HPDE6-E6E7 (cell line): ENCODE measurements around the gene CPEB3.
A peak's percentile ranks its signal among the peaks of the same experiment; 100 is the strongest.
"Not testable (repeated sequence)": the region's sequence is repeated elsewhere in the genome, so short reads cannot be mapped to it uniquely, and the experiment has no call there.

Experiments
- DNase-seq: peaks from one replicate; pipeline ENCODE4 v3.0.0; 2011; ENCODE audit warnings: missing footprints; ENCODE audit errors: extremely low spot score

Gene CPEB3

GRCh38 chr10:92031580-92031979, 259.3 kb downstream of the CPEB3 start:
- no peak for DNase-seq

DNA sequence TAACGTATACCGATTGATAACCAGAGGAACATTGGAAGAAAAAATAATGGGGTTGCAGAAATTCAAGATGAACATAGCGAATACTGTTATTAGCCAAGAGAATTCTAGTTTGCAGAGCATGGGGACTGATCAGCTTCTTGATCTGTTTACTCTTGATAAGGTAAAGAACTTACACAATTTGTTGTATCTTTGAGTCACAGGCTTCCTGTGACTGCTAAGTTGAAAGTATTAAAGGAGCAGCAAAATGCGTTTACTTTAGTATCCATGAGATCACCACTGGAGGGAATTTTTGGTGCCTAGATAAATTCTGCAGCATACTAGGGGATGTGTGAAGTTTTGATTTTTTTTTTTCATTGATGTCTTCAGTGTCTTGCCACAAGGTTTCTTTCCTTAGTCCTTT, 263.7 kb downstream of the CPEB3 start:
- no peak for DNase-seq

DNA sequence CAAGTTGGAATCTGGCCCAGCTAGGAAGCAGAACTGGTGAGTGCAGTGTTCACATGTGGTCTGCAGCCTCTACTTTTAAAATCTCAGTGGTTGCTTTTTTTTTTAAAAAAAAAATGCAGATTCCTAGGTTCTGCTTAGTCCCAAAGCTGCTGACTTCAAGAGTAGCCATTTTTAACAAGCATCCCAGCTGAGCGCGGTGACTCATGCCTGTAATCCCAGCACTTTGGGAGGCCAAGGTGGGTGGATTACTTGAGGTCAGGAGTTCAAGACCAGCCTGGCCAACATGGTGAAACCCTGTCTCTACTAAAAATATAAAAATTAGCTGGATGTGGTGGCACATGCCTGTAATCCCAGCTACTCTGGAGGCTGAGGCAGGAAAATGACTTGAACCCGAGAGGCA, 265.5 kb downstream of the CPEB3 start:
- DNase-seq, result not testable (repeated sequence)

- DNase-seq, result no peak
These were observed 266.2 kb downstream of the CPEB3 start for GRCh38 chr10:92024700-92025099.

GRCh38 chr10:92014620-92015019, 276.3 kb downstream of the CPEB3 start:
- no peak for DNase-seq

DNA sequence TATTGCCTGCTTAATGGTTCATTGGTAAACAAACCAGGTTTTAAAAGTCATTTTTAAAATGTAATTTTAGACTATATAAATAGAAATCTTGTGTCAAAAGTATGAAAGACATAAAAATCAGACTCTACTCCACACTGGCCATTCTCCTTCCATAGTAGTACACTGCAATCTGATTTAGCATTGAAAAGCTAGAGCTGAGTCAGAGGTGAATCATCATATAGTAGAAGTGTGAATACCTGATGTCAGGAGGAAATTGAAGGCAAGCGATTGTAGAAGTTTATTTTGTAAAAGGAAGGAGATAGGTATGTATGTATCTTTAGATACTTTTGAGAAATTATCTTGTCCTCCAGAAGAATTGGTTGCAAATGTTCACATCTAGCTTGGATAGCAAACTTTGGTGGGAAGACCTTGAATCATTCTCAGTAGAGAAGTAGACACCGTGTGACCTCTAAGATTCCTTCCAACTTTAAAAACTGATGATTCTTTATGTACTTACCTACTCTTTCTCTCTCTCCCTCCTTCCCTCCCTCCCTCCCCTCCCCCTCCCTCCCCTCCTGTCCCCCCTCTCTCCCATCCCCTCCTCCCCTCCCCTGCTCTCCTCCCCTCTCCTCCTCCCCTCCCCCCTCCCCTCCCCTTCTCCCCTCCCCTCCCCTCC, 279.2 kb downstream of the CPEB3 start:
- DNase-seq, result peak; percentile 85

DNA sequence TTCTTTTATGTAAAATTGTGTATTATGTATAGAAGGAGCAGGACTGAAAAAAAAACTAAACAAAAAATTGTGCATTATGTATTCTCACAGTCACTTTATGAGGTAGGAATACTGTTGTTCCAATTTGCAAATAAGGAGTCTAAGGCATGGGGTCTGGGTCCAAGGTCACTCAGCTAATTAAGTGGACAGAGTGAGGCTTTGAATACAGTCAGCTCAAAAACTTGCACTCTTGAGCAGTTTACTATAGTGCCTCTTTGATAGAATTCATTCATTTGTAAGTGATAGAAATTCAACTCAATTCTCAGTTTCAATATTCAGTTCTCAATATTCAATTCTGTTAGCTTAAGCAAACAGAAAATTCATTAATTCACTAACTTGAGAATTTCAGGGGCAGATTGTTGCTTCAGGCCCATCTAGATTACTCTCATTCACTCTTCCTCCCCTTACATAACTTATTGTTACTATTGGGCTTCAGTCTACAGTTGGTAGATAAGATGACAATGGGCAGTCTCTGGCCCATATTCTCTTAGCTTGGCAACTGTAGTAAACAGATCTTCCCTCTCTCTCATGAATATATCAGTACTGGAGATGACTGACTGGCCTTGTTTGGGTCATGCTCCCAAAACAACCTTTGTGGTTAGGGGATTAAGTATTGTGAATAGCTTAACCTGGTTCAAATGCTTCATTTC, 280.7 kb downstream of the CPEB3 start:
- no peak for DNase-seq

- DNase-seq, result no peak
These were observed 281.4 kb downstream of the CPEB3 start for GRCh38 chr10:92009445-92009844.

DNA sequence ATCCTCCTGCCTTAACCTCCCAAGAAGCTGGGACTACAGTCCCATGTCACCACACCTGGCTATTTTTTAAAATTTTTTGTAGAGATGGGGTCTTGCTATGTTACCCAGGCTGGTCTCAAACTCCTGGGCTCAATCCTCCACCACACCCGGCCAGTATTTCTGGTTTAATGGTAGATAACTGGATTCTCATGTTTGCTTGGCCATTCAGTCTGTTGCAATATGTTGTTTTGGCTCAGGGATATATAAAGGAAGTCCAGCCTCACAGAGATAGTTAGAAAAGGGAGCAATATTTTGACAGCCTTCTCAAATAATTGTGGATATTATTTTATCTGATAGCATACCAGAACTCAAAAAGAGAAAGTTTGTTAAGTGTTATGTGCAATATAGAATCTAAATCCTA, 284.9 kb downstream of the CPEB3 start:
- no peak for DNase-seq

GRCh38 chr10:92003258-92003657, 287.6 kb downstream of the CPEB3 start:
- no peak for DNase-seq

GRCh38 chr10:92001995-92002394, 288.9 kb downstream of the CPEB3 start:
- no peak for DNase-seq

- DNase-seq, result no peak
These were observed 289.3 kb downstream of the CPEB3 start for GRCh38 chr10:92001581-92001980.
